Neural cell (in vitro differentiated cells): ENCODE measurements around the gene PHF2. TPM values are rescaled to one million over a fixed set of nuclear protein-coding genes. Genes with fewer than 3 reads are reported as not detected.

Experiments
- H2AFZ ChIP-seq: fragments of 200-600, 300-800 bp; sonication (generic), shearing (Covaris generic); 2 replicates; pipeline ENCODE4 v1.6.0; 2014; ENCODE audit warnings: low read depth, mild to moderate bottlenecking, antibody characterized with exemption, low read length, moderate library complexity
- H3F3A ChIP-seq: fragments of 200-600 bp; shearing (Covaris generic); 2 replicates; pipeline ENCODE4 v1.6.1; 2016; ENCODE audit warnings: mild to moderate bottlenecking, moderate library complexity, mixed read lengths, antibody characterized with exemption, low read length; ENCODE audit not compliant: insufficient read depth, poor library complexity, severe bottlenecking
- H3K27ac ChIP-seq: fragments of 200-600, 300-800 bp; sonication (generic), shearing (Covaris generic); 2 replicates; pipeline ENCODE4 v1.5.1; 2014; ENCODE audit warnings: mild to moderate bottlenecking, low read length, moderate library complexity
- H3K27me3 ChIP-seq: fragments of 300-800, 200-600 bp; sonication (generic), shearing (Covaris generic); 2 replicates; pipeline ENCODE4 v1.6.0; 2014; ENCODE audit warnings: mild to moderate bottlenecking, low read depth, low read length, moderate library complexity; ENCODE audit not compliant: insufficient read depth
- H3K36me3 ChIP-seq: fragments of 300-800, 200-600 bp; sonication (generic), shearing (Covaris generic); 2 replicates; pipeline ENCODE4 v1.5.1; 2014; ENCODE audit warnings: mild to moderate bottlenecking, antibody characterized with exemption, low read length, moderate library complexity; ENCODE audit not compliant: insufficient read depth
- H3K4me2 ChIP-seq: fragments of 300-800, 200-600 bp; sonication (generic), shearing (Covaris generic); 2 replicates; pipeline ENCODE4 v1.6.0; 2014; ENCODE audit warnings: mild to moderate bottlenecking, low read length
- H3K4me3 ChIP-seq: fragments of 300-800, 200-600 bp; sonication (generic), shearing (Covaris generic); 2 replicates; pipeline ENCODE4 v1.5.1; 2014; ENCODE audit warnings: mild to moderate bottlenecking, low read length, moderate library complexity
- H3K79me2 ChIP-seq: fragments of 200-600 bp; shearing (Covaris generic); replicated peaks from 2 replicates; pipeline ENCODE4 v1.6.0; 2014; ENCODE audit warnings: mild to moderate bottlenecking, low read length, moderate library complexity; ENCODE audit not compliant: insufficient read depth
- H3K9ac ChIP-seq: fragments of 300-800, 200-600 bp; sonication (generic), shearing (Covaris generic); 2 replicates; pipeline ENCODE4 v1.6.1; 2016; ENCODE audit warnings: mild to moderate bottlenecking, low read length, mixed read lengths
- H3K9me2 ChIP-seq: fragments of 200-600 bp; shearing (Covaris generic); 2 replicates; pipeline ENCODE4 v1.6.1; 2016; ENCODE audit warnings: mild to moderate bottlenecking, low read length, mixed read lengths; ENCODE audit not compliant: insufficient read depth
- H3K9me3 ChIP-seq: fragments of 200-600, 300-800 bp; sonication (generic), shearing (Covaris generic); 2 replicates; pipeline ENCODE4 v1.6.1; 2016; ENCODE audit warnings: mild to moderate bottlenecking, mixed run types, low read length, moderate library complexity, mixed read lengths
- H4K20me1 ChIP-seq: fragments of 200-600 bp; shearing (Covaris generic); 2 replicates; pipeline ENCODE4 v1.6.1; 2016; ENCODE audit warnings: mild to moderate bottlenecking, mixed run types; ENCODE audit not compliant: insufficient read depth
- EP300 ChIP-seq: fragments of 450-650 bp; conservative IDR thresholded peaks from 2 replicates; pipeline ENCODE4 v1.6.1; 2014; ENCODE audit warnings: antibody characterized with exemption, mild to moderate bottlenecking, moderate library complexity; ENCODE audit not compliant: poor library complexity, severe bottlenecking
- EZH2 ChIP-seq: fragments of 200-600, 300-800 bp; shearing (Covaris generic), sonication (generic); IDR thresholded peaks from 2 replicates; pipeline ENCODE4 v1.6.1; 2014; ENCODE audit warnings: antibody characterized with exemption, low read length, borderline replicate concordance, mild to moderate bottlenecking; ENCODE audit not compliant: insufficient read depth, poor library complexity, severe bottlenecking
- MXI1 ChIP-seq: fragments of 450-650 bp; conservative IDR thresholded peaks from 2 replicates; pipeline ENCODE4 v1.6.1; 2014; ENCODE audit warnings: antibody characterized with exemption, mild to moderate bottlenecking; ENCODE audit not compliant: poor library complexity, severe bottlenecking
- POLR2AphosphoS5 ChIP-seq: IDR thresholded peaks from 2 replicates; pipeline ENCODE4 v1.6.1; 2012
- RAD21 ChIP-seq: fragments of 450-650 bp; conservative IDR thresholded peaks from 2 replicates; pipeline ENCODE4 v1.6.1; 2014; ENCODE audit warnings: antibody characterized with exemption, mild to moderate bottlenecking, moderate library complexity
- SMC3 ChIP-seq: fragments of 450-650 bp; conservative IDR thresholded peaks from 2 replicates; pipeline ENCODE4 v1.6.1; 2014; ENCODE audit warnings: antibody characterized with exemption, mild to moderate bottlenecking, moderate library complexity; ENCODE audit not compliant: poor library complexity
- TAF1 ChIP-seq: IDR thresholded peaks from 2 replicates; pipeline ENCODE4 v1.6.1; 2012; ENCODE audit warnings: low read depth
- polyA plus RNA-seq: library from polyadenylated mRNA; depleted of rRNA; stranded (reverse); fragments of >200 nt; gene quantifications from 2 replicates; pipeline ENCODE4 v1.2.3, GENCODE V29; 2014
- TF ChIP-seq, protein P1 (sequence below): fragments of 450-650 bp; IDR thresholded peaks from 2 replicates; pipeline ENCODE4 v1.5.1; 2014; ENCODE audit warnings: antibody characterized with exemption, mild to moderate bottlenecking, moderate library complexity; ENCODE audit not compliant: poor library complexity, severe bottlenecking
- TF ChIP-seq, protein P2 (sequence below): IDR thresholded peaks from 2 replicates; pipeline ENCODE4 v1.6.1; 2012; ENCODE audit warnings: borderline replicate concordance

Gene PHF2
- polyA plus RNA-seq, 1 donor from 2014 or later = 42.4 TPM

DNA sequence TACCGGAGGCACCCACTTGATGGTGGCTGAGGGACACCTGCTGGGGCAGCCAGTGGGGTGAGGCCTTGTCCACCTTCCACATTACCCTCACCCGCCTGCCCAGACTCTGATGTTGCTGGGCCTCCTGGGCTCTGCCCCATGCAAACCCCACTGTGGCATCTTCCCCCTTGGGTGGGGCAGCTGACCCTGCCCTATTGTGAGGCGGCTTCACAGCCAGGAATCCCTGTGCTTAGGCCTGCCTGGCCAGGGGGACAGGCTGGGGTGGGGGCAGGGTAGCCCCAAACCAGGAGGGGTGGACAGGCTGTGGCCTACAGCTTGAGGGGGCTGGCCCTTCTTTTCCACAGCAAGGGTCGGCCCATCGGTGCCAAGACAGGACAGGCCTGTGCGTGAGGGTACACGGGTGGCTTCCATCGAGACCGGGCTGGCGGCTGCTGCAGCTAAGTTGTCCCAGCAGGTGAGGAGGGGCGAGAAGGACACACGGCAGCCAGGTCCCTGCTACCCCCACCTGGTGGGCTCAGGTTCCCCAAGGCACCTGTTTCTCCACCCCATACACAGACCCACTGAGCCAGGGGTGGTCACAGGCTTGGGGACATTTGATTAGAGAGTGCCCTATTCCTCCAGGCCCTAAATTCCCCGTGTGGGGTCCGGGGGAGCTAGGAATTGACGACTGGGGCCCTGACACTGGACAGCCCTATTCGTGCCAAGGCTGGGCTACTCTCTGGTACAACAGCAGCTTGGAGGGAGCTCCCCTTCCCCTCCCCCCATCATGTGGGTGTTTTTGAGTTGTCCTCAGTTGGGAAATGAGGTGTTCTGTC lies 99.2 kb downstream of the PHF2 start:
- H3K4me3 ChIP-seq = no peak overlapping the region
- H4K20me1 ChIP-seq = no peaks in the 10 kb centered on the region
- no peak for TF ChIP-seq EZH2
- TF ChIP-seq RAD21 = no peak
- no peak for TF ChIP-seq TAF1
- TF ChIP-seq, protein P1, sequence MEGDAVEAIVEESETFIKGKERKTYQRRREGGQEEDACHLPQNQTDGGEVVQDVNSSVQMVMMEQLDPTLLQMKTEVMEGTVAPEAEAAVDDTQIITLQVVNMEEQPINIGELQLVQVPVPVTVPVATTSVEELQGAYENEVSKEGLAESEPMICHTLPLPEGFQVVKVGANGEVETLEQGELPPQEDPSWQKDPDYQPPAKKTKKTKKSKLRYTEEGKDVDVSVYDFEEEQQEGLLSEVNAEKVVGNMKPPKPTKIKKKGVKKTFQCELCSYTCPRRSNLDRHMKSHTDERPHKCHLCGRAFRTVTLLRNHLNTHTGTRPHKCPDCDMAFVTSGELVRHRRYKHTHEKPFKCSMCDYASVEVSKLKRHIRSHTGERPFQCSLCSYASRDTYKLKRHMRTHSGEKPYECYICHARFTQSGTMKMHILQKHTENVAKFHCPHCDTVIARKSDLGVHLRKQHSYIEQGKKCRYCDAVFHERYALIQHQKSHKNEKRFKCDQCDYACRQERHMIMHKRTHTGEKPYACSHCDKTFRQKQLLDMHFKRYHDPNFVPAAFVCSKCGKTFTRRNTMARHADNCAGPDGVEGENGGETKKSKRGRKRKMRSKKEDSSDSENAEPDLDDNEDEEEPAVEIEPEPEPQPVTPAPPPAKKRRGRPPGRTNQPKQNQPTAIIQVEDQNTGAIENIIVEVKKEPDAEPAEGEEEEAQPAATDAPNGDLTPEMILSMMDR = no peak
- no peak for TF ChIP-seq EP300
- no peak for TF ChIP-seq SMC3
- TF ChIP-seq POLR2AphosphoS5 = no peak
- TF ChIP-seq MXI1 = no peak
- TF ChIP-seq, protein P2, sequence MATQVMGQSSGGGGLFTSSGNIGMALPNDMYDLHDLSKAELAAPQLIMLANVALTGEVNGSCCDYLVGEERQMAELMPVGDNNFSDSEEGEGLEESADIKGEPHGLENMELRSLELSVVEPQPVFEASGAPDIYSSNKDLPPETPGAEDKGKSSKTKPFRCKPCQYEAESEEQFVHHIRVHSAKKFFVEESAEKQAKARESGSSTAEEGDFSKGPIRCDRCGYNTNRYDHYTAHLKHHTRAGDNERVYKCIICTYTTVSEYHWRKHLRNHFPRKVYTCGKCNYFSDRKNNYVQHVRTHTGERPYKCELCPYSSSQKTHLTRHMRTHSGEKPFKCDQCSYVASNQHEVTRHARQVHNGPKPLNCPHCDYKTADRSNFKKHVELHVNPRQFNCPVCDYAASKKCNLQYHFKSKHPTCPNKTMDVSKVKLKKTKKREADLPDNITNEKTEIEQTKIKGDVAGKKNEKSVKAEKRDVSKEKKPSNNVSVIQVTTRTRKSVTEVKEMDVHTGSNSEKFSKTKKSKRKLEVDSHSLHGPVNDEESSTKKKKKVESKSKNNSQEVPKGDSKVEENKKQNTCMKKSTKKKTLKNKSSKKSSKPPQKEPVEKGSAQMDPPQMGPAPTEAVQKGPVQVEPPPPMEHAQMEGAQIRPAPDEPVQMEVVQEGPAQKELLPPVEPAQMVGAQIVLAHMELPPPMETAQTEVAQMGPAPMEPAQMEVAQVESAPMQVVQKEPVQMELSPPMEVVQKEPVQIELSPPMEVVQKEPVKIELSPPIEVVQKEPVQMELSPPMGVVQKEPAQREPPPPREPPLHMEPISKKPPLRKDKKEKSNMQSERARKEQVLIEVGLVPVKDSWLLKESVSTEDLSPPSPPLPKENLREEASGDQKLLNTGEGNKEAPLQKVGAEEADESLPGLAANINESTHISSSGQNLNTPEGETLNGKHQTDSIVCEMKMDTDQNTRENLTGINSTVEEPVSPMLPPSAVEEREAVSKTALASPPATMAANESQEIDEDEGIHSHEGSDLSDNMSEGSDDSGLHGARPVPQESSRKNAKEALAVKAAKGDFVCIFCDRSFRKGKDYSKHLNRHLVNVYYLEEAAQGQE = no peak
- H3K36me3 ChIP-seq = peaks cover 14% of the 10 kb centered on the region
- H3K9me3 ChIP-seq = no peaks in the 10 kb centered on the region
- H3K27me3 ChIP-seq = no peaks in the 10 kb centered on the region
- no peak overlapping the region for H2AFZ ChIP-seq
- H3K4me2 ChIP-seq = no peak overlapping the region
- no peak overlapping the region for H3K27ac ChIP-seq
- no peaks in the 10 kb centered on the region for H3K9me2 ChIP-seq
- H3K79me2 ChIP-seq = no peaks in the 10 kb centered on the region
- H3K9ac ChIP-seq = no peak overlapping the region
- H3F3A ChIP-seq = no peaks in the 10 kb centered on the region

DNA sequence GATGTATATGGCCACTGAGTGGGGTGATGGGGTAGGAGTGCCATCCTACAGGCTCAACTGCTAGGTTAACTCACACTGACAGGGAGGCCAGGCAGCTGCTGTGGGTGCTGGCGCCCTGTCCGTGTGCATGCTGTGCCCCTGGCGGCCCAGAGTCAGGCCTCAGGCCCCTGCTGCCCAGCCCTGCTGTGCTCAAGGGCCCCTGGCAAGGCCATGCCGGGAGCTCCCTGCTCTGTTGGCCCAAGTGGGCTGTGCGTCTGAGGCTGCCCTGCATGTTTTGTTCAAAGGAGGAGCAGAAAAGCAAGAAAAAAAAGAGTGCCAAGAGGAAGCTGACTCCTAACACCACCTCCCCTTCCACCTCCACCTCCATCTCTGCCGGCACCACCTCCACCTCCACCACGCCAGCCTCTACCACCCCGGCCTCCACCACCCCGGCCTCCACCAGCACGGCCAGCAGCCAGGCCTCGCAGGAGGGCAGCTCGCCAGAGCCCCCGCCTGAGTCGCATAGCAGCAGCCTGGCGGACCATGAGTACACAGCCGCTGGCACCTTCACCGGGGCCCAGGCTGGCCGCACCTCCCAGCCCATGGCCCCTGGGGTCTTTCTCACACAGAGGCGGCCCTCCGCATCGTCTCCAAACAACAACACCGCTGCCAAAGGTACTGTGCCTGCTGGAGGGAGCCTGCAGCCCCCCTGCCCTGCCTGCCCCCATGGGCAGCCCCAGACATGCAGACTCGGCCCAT lies 100.1 kb downstream of the PHF2 start:
- no peaks in the 10 kb centered on the region for H3K9me3 ChIP-seq
- H3K27ac ChIP-seq = no peak overlapping the region
- no peaks in the 10 kb centered on the region for H3K27me3 ChIP-seq
- H3K9ac ChIP-seq = no peak overlapping the region
- no peaks in the 10 kb centered on the region for H3K9me2 ChIP-seq
- no peak overlapping the region for H3K4me3 ChIP-seq
- H3K36me3 ChIP-seq = peaks cover 14% of the 10 kb centered on the region
- no peaks in the 10 kb centered on the region for H3K79me2 ChIP-seq
- H3K4me2 ChIP-seq = no peak overlapping the region
- no peaks in the 10 kb centered on the region for H4K20me1 ChIP-seq
- no peak for TF ChIP-seq EP300
- TF ChIP-seq RAD21 = no peak
- TF ChIP-seq POLR2AphosphoS5 = no peak
- TF ChIP-seq MXI1 = no peak
- TF ChIP-seq TAF1 = no peak
- TF ChIP-seq EZH2 = no peak
- TF ChIP-seq, protein P1 = no peak
- TF ChIP-seq SMC3 = no peak
- TF ChIP-seq, protein P2 = no peak
- H3F3A ChIP-seq = no peaks in the 10 kb centered on the region
- H2AFZ ChIP-seq = no peak overlapping the region
